ENCODE data around the gene SLC22A31.

SLC22A31 gene

DNA sequence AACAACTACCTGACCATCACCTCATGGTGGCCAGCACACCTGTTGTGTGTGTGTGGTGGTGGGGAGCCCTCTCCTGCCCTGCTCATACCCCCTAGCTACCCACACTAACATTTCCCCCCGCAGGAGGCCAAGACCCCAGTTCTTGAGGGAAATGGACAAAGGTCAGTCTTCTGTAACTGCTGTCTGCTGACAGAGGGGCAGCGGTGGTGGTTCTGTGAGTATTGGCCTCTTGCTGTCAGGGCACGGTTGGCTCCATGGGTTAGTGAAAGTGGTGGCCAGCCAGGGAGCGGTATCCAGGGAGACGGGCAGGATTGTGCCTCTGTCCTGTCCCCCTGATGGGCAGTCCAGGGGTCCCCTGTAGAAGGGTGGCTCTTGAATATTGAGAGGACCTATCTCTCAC is 43.3 kb upstream of the SLC22A31 start:
- no peak for TF ChIP-seq CTCF (IDR thresholded peaks at IDR 0.05; ENCODE audit: low read length, missing control alignments)
- no peak overlapping the region for H3K4me3 ChIP-seq (replicated peaks; ENCODE audit: low read depth, low read length)
- no peak for DNase-seq (ENCODE audit: low read depth)

DNA sequence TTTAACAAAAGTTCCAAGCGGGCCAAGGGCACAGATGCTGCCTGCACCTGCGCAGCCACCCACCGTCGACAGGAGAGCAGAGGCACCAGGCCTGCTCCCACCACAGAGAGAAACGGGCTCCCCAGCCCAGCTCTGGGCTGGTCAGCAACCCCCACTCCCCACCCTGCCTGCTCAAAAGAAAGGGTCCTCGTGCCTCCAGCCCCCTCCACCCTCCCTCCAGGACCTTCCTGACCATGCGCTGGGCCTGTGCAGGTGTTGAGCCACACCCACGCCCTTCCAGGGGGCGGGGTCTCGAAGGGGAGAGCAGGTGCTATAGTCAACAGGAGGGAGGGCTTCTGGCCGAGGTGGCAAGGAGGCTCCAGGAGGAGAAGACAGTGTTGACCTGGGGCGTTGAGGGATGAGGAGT is 42.5 kb upstream of the SLC22A31 start:
- DNase-seq (ENCODE audit: low read depth) = no peak
- TF ChIP-seq CTCF (IDR thresholded peaks at IDR 0.05; ENCODE audit: low read length, missing control alignments) = no peak

GRCh38 chr16:89241187-89242007 is 41.1 kb upstream of the SLC22A31 start:
- no peak for TF ChIP-seq CTCF (IDR thresholded peaks at IDR 0.05; ENCODE audit: low read length, missing control alignments)
- DNase-seq (ENCODE audit: low read depth) = peak; percentile 90
- peak overlapping the region; percentile 69 for H3K4me3 ChIP-seq (replicated peaks; ENCODE audit: low read depth, low read length)

More for the DNA sequence above, 42.5 kb upstream of the SLC22A31 start:
- H3K4me3 ChIP-seq (replicated peaks; ENCODE audit: low read depth, low read length) = no peak overlapping the region

DNA sequence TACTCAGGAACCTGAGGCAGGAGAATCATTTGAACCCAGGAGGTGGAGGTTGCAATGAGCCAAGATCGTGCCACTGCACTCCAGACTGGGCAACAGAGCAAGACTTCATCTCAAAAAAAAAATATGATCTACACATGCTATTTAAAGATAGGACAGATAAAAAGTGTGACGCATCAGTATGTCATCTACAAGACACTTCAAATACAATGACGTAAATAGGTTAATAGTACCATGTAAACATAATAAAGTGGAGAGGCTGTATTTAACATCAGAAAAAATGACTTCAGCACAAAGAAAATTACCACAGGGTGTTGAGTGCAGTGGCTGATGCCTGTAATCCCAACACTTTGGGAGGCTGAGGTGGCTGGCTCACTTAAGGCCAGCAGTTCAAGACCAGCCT is 37.4 kb upstream of the SLC22A31 start:
- TF ChIP-seq CTCF (IDR thresholded peaks at IDR 0.05; ENCODE audit: low read length, missing control alignments) = no peak
- DNase-seq (ENCODE audit: low read depth) = no peak
- no peak overlapping the region for H3K4me3 ChIP-seq (replicated peaks; ENCODE audit: low read depth, low read length)

- no peak for DNase-seq (ENCODE audit: low read depth)
- no peak overlapping the region for H3K4me3 ChIP-seq (replicated peaks; ENCODE audit: low read depth, low read length)
- no peak for TF ChIP-seq CTCF (IDR thresholded peaks at IDR 0.05; ENCODE audit: low read length, missing control alignments)
These were observed 33.5 kb upstream of the SLC22A31 start for GRCh38 chr16:89233678-89234490.

GRCh38 chr16:89232107-89232506 is 31.8 kb upstream of the SLC22A31 start:
- TF ChIP-seq CTCF (IDR thresholded peaks at IDR 0.05; ENCODE audit: low read length, missing control alignments) = no peak

More at GRCh38 chr16:89232107-89232506, 31.8 kb upstream of the SLC22A31 start:
- H3K4me3 ChIP-seq (replicated peaks; ENCODE audit: low read depth, low read length) = no peak overlapping the region
- no peak for DNase-seq (ENCODE audit: low read depth)
